Activated CD8-positive, alpha-beta T cell treated with anti-CD3 and anti-CD28 coated beads for 36 hours (primary cell): ENCODE results near the gene XXYLT1. TPM values are rescaled to one million over a fixed set of nuclear protein-coding genes. Genes with fewer than 3 reads are reported as not detected.

Experiments
- ATAC-seq: fragments of 200-7000 bp; cut with Tn5 transposase; one replicate; pipeline ENCODE4 v1.10.0; 2021; ENCODE audit warnings: mild to moderate bottlenecking, moderate library complexity
- CTCF ChIA-PET: fragments of 350-600 bp; sonication (Branson Sonifier 250); formaldehyde crosslinking; loops from one replicate; lab custom pipeline; 2021; ENCODE audit warnings: antibody characterized with exemption; lab: Charles Lee
- POLR2A ChIA-PET: fragments of 350-600 bp; sonication (Branson Sonifier 250); formaldehyde crosslinking; loops from one replicate; lab custom pipeline; 2021; ENCODE audit warnings: antibody characterized with exemption; lab: Charles Lee
- DNase-seq: peaks from one replicate; pipeline ENCODE4 v3.0.0-alpha.2; 2020
- H3K27ac Mint-ChIP-seq: one replicate; pipeline ENCODE4 v1.8.0; 2021; ENCODE audit warnings: mild to moderate bottlenecking, mixed read lengths
- H3K27me3 Mint-ChIP-seq: one replicate; pipeline ENCODE4 v1.8.0; 2021; ENCODE audit warnings: mixed read lengths
- H3K36me3 Mint-ChIP-seq: one replicate; pipeline ENCODE4 v1.8.0; 2021; ENCODE audit warnings: low read depth, mixed read lengths
- H3K4me1 Mint-ChIP-seq: one replicate; pipeline ENCODE4 v1.8.0; 2021; ENCODE audit warnings: low read depth, mixed read lengths
- H3K4me3 Mint-ChIP-seq: one replicate; pipeline ENCODE4 v1.8.0; 2021; ENCODE audit warnings: mild to moderate bottlenecking, moderate library complexity, mixed read lengths
- H3K9me3 Mint-ChIP-seq: one replicate; pipeline ENCODE4 v1.8.0; 2021; ENCODE audit warnings: mixed read lengths
- intact Hi-C: fragments of 100-400 bp; cut with micrococcal nuclease; formaldehyde crosslinking; loops from one replicate; pipeline ENCODE4 v1.10.0; 2022
- total RNA-seq, 2 experiments: library from RNA; stranded (reverse); gene quantifications; one replicate each; pipeline ENCODE4 v1.2.3, GENCODE V29; 2021
- TF ChIP-seq, protein P1 (sequence below): fragments of 200-600 bp; IDR thresholded peaks from one replicate; pipeline ENCODE4 v1.8.0; 2022; ENCODE audit warnings: antibody characterized with exemption, mild to moderate bottlenecking

The XXYLT1 gene
- total RNA-seq, 2 experiments from 2014 or later = 8.4 to 9.6 TPM

DNA sequence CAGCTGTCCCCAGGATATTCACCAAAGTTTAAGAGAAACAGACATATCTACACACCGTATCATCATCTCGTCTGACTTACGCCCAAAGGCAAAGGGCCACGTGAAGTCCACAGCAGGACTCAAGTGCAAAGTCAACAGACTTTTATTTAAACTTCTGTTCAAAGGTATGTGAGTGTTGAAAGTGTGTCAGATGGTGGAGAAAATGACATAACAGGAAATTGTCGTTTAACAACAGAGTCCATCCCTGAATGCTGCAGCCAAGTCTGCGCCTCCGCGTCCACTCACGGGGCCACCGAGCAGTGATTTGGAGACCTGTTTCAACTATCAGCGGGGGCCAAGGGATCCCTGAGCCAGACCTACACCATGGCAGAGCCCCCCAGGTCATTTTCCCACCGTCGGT is 165.6 kb downstream of the XXYLT1 start:
- Mint-ChIP-seq H3K27me3 (no peaks in the 10 kb centered on the region), H3K36me3 (no peaks in the 10 kb centered on the region), H3K9me3 (no peaks in the 10 kb centered on the region), H3K27ac (no peak overlapping the region), H3K4me1 (peaks cover 9% of the 10 kb centered on the region), H3K4me3 (no peak overlapping the region)
- ATAC-seq (no peak), DNase-seq (no peak)
- POLR2A ChIA-PET = no interaction called here
- intact Hi-C loops = loop anchor here (5.0 kb wide), 1 partner anchor 423 kb away; no protein-coding TSS in a partner anchor
- CTCF ChIA-PET = interaction anchor here (1.2 to 3.6 kb wide), 6 partner anchors 8 to 434 kb away, joined by 3 to 35 read pairs (median 5); partner anchors contain the start of gene FAM43A
- TF ChIP-seq, protein P1, sequence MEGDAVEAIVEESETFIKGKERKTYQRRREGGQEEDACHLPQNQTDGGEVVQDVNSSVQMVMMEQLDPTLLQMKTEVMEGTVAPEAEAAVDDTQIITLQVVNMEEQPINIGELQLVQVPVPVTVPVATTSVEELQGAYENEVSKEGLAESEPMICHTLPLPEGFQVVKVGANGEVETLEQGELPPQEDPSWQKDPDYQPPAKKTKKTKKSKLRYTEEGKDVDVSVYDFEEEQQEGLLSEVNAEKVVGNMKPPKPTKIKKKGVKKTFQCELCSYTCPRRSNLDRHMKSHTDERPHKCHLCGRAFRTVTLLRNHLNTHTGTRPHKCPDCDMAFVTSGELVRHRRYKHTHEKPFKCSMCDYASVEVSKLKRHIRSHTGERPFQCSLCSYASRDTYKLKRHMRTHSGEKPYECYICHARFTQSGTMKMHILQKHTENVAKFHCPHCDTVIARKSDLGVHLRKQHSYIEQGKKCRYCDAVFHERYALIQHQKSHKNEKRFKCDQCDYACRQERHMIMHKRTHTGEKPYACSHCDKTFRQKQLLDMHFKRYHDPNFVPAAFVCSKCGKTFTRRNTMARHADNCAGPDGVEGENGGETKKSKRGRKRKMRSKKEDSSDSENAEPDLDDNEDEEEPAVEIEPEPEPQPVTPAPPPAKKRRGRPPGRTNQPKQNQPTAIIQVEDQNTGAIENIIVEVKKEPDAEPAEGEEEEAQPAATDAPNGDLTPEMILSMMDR = no peak

DNA sequence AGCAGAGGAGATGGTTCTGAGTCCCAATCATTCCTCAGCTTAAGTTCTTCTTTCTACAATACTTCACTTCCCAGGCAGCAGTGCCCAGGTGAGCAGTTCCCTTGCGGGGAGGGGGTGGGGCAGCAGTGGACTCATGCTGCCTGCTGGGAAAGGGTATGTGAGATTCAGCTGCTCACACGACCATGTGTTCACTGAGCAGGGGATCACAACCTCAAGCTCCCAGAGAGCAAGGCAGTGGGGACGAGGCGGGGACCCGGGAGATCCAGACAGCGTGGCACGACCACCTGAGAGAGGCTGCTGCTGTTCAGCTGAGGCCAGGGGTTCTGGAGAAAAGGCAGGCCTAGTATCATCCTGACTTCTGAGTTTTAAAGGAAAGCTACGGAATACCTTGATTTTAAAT is 166.6 kb downstream of the XXYLT1 start:
- no peaks in the 10 kb centered on the region for H3K27me3 Mint-ChIP-seq
- ChIA-PET POLR2A (interaction anchor here (0.6 kb wide), 1 partner anchor 204 kb away, joined by 3 read pairs; no protein-coding TSS in a partner anchor), CTCF (interaction anchor here (0.8 to 3.6 kb wide), 6 partner anchors 9 to 433 kb away, joined by 3 to 35 read pairs (median 4); partner anchors contain the start of gene FAM43A)
- no peak overlapping the region for H3K27ac Mint-ChIP-seq
- TF ChIP-seq, protein P1 = no peak
- H3K9me3 Mint-ChIP-seq = no peaks in the 10 kb centered on the region
- peaks cover 9% of the 10 kb centered on the region for H3K4me1 Mint-ChIP-seq
- intact Hi-C loops = no loop called here
- no peak for DNase-seq
- ATAC-seq = no peak
- no peaks in the 10 kb centered on the region for H3K36me3 Mint-ChIP-seq
- H3K4me3 Mint-ChIP-seq = no peak overlapping the region

DNA sequence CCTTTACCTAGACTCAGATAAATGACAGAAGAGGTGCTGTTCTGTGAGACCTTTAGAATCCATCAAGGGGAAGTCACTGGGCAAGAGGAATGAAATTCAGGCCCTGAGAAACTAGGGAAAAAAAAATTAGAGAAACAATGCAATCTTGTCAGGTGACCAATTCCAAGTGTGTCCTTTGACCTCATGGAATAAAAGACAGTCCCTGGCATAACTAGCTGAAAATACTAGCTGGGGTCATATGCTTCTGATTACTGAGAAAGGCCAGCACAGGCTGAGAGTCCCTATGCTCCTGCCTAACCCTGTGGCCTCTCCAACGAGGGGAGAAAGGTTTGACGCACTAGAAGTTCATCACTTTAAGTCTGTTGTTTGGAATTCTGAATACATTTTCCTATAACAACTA is 167.3 kb downstream of the XXYLT1 start:
- Mint-ChIP-seq H3K9me3 (no peaks in the 10 kb centered on the region), H3K36me3 (no peaks in the 10 kb centered on the region), H3K27me3 (no peaks in the 10 kb centered on the region), H3K4me1 (peaks cover 9% of the 10 kb centered on the region), H3K4me3 (no peak overlapping the region), H3K27ac (no peak overlapping the region)
- intact Hi-C loops = no loop called here
- CTCF ChIA-PET = interaction anchor here (1.8 to 3.6 kb wide), 2 partner anchors 421 to 433 kb away, joined by 4 to 35 read pairs; no protein-coding TSS in a partner anchor
- POLR2A ChIA-PET = no interaction called here
- TF ChIP-seq, protein P1 = no peak
- ATAC-seq = no peak
- no peak for DNase-seq

DNA sequence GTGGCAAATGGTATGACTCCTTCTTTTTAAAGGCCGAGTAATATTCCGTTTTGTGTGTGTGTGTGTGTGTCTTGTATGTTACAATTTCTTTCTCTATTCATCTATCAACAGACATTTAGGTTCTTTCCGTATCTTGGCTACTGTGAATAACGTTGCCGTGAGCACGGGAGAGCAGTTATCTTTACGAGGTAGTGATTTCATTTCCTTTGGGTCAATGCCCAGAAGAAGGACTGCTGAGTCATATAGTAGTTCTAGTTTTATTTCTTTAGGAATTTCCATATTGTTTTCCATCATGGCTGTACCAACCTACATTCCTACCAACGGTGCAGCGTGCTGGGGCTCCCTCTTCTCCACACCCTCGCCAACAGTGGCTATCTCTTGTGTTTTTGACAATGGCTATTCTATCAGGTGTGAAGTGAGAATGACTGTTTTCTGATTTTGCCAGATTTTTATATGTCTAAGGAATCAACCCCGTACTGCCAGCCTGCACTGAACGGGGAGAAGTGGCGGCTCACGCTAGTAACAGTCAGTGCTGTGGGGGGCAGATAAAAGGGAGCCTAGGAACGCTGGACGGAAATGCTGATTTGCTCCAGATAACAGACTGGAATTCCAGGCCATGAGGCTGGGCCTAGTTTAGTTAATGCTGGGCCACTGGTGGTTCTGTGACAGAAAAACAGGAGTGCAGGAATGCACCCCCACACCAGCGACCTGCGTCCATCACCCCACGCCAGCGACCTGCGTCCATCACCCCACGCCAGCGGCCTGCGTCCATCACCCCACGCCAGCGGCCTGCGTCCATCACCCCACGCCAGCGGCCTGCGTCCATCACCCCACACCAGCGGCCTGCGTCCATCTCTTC is 168.1 kb downstream of the XXYLT1 start:
- TF ChIP-seq, protein P1 = no peak
- Mint-ChIP-seq H3K4me3 (no peak overlapping the region), H3K27me3 (no peaks in the 10 kb centered on the region), H3K4me1 (peaks cover 12% of the 10 kb centered on the region), H3K9me3 (no peaks in the 10 kb centered on the region), H3K27ac (no peak overlapping the region), H3K36me3 (no peaks in the 10 kb centered on the region)
- intact Hi-C loops = no loop called here
- no peak for DNase-seq
- ATAC-seq = no peak
- POLR2A ChIA-PET = no interaction called here
- CTCF ChIA-PET = interaction anchor here (1.7 kb wide), 1 partner anchor 420 kb away, joined by 3 read pairs; no protein-coding TSS in a partner anchor
